Measurements from ENCODE around the gene ADCY10. TPM values are rescaled to one million over a fixed set of nuclear protein-coding genes. Genes with fewer than 3 reads are reported as not detected.

The ADCY10 gene
- total RNA-seq, 3 donors from 2014 or later: under 0.01 to 0.16 (median 0.15) TPM

- intact Hi-C loops (cut with DNase I; ENCODE audit: low total_unique reads): no loop called here
- TF ChIP-seq CTCF (IDR thresholded peaks at IDR 0.05): no peak
- no peak for TF ChIP-seq POLR2A (IDR thresholded peaks at IDR 0.05)
- TF ChIP-seq POLR2AphosphoS5 (IDR thresholded peaks at IDR 0.05): no peak
- no peak for DNase-seq (ENCODE audit: low spot score in 2 of 2)
- no peaks in the 10 kb centered on the region for H3K9me3 ChIP-seq
- H3K4me3 ChIP-seq: no peak overlapping the region
- no peaks in the 10 kb centered on the region for H3K4me1 ChIP-seq
- H3K27me3 ChIP-seq: no peaks in the 10 kb centered on the region
- no peaks in the 10 kb centered on the region for H3K36me3 ChIP-seq
- no peak overlapping the region for H3K27ac ChIP-seq
These were observed 12.6 kb upstream of the ADCY10 start for GRCh38 chr1:167926486-167926997.

- no peaks in the 10 kb centered on the region for H3K36me3 ChIP-seq
- TF ChIP-seq POLR2AphosphoS5 (IDR thresholded peaks at IDR 0.05): no peak
- no peak for TF ChIP-seq POLR2A (IDR thresholded peaks at IDR 0.05)
- TF ChIP-seq CTCF (IDR thresholded peaks at IDR 0.05): no peak
- H3K4me1 ChIP-seq: no peaks in the 10 kb centered on the region
- no peaks in the 10 kb centered on the region for H3K9me3 ChIP-seq
- H3K4me3 ChIP-seq: no peak overlapping the region
- H3K27ac ChIP-seq: no peak overlapping the region
- no peak for DNase-seq (ENCODE audit: low spot score in 2 of 2)
- intact Hi-C loops (cut with DNase I; ENCODE audit: low total_unique reads): no loop called here
- H3K27me3 ChIP-seq: no peaks in the 10 kb centered on the region
These were observed 10.8 kb upstream of the ADCY10 start for GRCh38 chr1:167924543-167925231.

GRCh38 chr1:167924102-167924501 is 10.2 kb upstream of the ADCY10 start:
- no peaks in the 10 kb centered on the region for H3K9me3 ChIP-seq
- no peak for TF ChIP-seq CTCF (IDR thresholded peaks at IDR 0.05)
- no peak for TF ChIP-seq POLR2AphosphoS5 (IDR thresholded peaks at IDR 0.05)
- no peak for TF ChIP-seq POLR2A (IDR thresholded peaks at IDR 0.05)
- H3K36me3 ChIP-seq: no peaks in the 10 kb centered on the region
- no peak for DNase-seq (ENCODE audit: low spot score in 2 of 2)
- no peak overlapping the region for H3K4me3 ChIP-seq
- no peaks in the 10 kb centered on the region for H3K4me1 ChIP-seq
- no peaks in the 10 kb centered on the region for H3K27me3 ChIP-seq
- no peak overlapping the region for H3K27ac ChIP-seq
- intact Hi-C loops (cut with DNase I; ENCODE audit: low total_unique reads): no loop called here

- DNase-seq (ENCODE audit: low spot score in 2 of 2): no peak
- Histone ChIP-seq H3K27me3 (no peaks in the 10 kb centered on the region), H3K27ac (no peak overlapping the region), H3K4me1 (no peaks in the 10 kb centered on the region), H3K9me3 (no peaks in the 10 kb centered on the region), H3K36me3 (no peaks in the 10 kb centered on the region), H3K4me3 (no peak overlapping the region)
- no peak for TF ChIP-seq CTCF (IDR thresholded peaks at IDR 0.05)
- no peak for TF ChIP-seq POLR2A (IDR thresholded peaks at IDR 0.05)
- no peak for TF ChIP-seq POLR2AphosphoS5 (IDR thresholded peaks at IDR 0.05)
- intact Hi-C loops (cut with DNase I; ENCODE audit: low total_unique reads): no loop called here
These were observed 9.6 kb upstream of the ADCY10 start for GRCh38 chr1:167923324-167924056.

GRCh38 chr1:167922611-167923074 is 8.7 kb upstream of the ADCY10 start:
- Histone ChIP-seq H3K9me3 (no peaks in the 10 kb centered on the region), H3K4me3 (no peak overlapping the region), H3K36me3 (no peaks in the 10 kb centered on the region), H3K27ac (no peak overlapping the region), H3K4me1 (no peaks in the 10 kb centered on the region), H3K27me3 (no peaks in the 10 kb centered on the region)
- intact Hi-C loops (cut with DNase I; ENCODE audit: low total_unique reads): no loop called here
- DNase-seq (ENCODE audit: low spot score in 2 of 2): no peak
- no peak for TF ChIP-seq POLR2A (IDR thresholded peaks at IDR 0.05)
- no peak for TF ChIP-seq POLR2AphosphoS5 (IDR thresholded peaks at IDR 0.05)
- TF ChIP-seq CTCF (IDR thresholded peaks at IDR 0.05): no peak
